K562 (cell line): ENCODE results near the gene ZDHHC19. TPM values are rescaled to one million over a fixed set of nuclear protein-coding genes. Genes with fewer than 3 reads are reported as not detected.
A peak's percentile ranks its signal among the peaks of the same experiment; 100 is the strongest.

Experiments used
- ATAC-seq: fragments of 200-7000 bp; cut with Tn5 transposase; 3 replicates; pipeline ENCODE4 v1.9.1; 2020; ENCODE audit warnings: moderate library complexity
- BruUV-seq: library from RNA; stranded (reverse); fragments of 400-500 nt; replicated peaks from 2 replicates; lab custom pipeline; 2021; lab: Mats Ljungman, UMichigan
- CTCF ChIA-PET: fragments of 300-600 bp; formaldehyde crosslinking; extraction: SDS; loops from one replicate; lab custom pipeline; 2021; ENCODE audit warnings: low intra/inter-chr PET ratio; lab: Yijun Ruan, JAX
- POLR2A ChIA-PET: fragments of 300-600, 350-650 bp; sonication (Branson Sonifier 250); formaldehyde crosslinking; extraction: SDS; loops from one replicate; lab custom pipeline; 2021; ENCODE audit warnings: antibody characterized with exemption, inconsistent platforms; lab: Yijun Ruan, JAX
- DNase-seq, 4 experiments: peaks; one replicate each; pipeline versions ENCODE4 v3.0.0 to v3.0.0-alpha.2; 2011 to 2018; ENCODE audit warnings: low spot score in 3 of 4, mixed read lengths in 3 of 4; ENCODE audit errors: extremely low read depth in 1 of 4
- FAIRE-seq: peaks from 2 replicates; lab custom pipeline; 2011; peaks lifted over from hg19 to GRCh38; lab: Jason Lieb, UNC
- H2AFZ ChIP-seq: 2 replicates; pipeline ENCODE4 v1.6.0; 2011; ENCODE audit warnings: low read depth, low read length, control low read depth, inconsistent platforms
- H3K27ac ChIP-seq: fragments of 200-600 bp; 3 replicates; pipeline ENCODE4 v1.8.0; 2011; ENCODE audit warnings: low read depth, mild to moderate bottlenecking, control low read depth, inconsistent platforms, low read length, moderate library complexity, mixed read lengths; ENCODE audit errors: extremely low read depth
- H3K27me3 ChIP-seq, 2 experiments: fragments of 300-600 bp in 1 of 2; 2 replicates in 1 of 2; 3 replicates in 1 of 2; pipeline versions ENCODE4 v1.6.0 to v1.8.0; 2011; ENCODE audit warnings: inconsistent platforms in 2 of 2, low read length in 2 of 2, mild to moderate bottlenecking in 1 of 2, mixed read lengths in 1 of 2, moderate library complexity in 1 of 2; ENCODE audit not compliant: control insufficient read depth in 2 of 2, insufficient read depth in 2 of 2
- H3K36me3 ChIP-seq: fragments of 300-600 bp; 3 replicates; pipeline ENCODE4 v1.8.0; 2011; ENCODE audit warnings: mild to moderate bottlenecking, low read length, inconsistent platforms; ENCODE audit not compliant: control insufficient read depth, insufficient read depth
- H3K4me1 ChIP-seq, 2 experiments: fragments of 200-600 bp in 1 of 2; replicated peaks in 1 of 2; 2 replicates in 1 of 2; 3 replicates in 1 of 2; pipeline versions ENCODE4 v1.5.1 to v1.8.0; 2011; ENCODE audit warnings: inconsistent platforms in 2 of 2, low read length in 2 of 2, mild to moderate bottlenecking in 1 of 2, mixed read lengths in 1 of 2, moderate library complexity in 1 of 2; ENCODE audit not compliant: control insufficient read depth in 2 of 2, insufficient read depth in 2 of 2
- H3K4me2 ChIP-seq: 2 replicates; pipeline ENCODE4 v1.6.1; 2011; ENCODE audit warnings: low read length, control low read depth, inconsistent platforms, mixed read lengths; ENCODE audit not compliant: insufficient read depth
- H3K4me3 ChIP-seq: fragments of 200-600 bp; sonication (generic), shearing (Covaris generic); 2 replicates; pipeline ENCODE4 v1.5.1; 2016; ENCODE audit warnings: control low read depth, inconsistent platforms
- H3K79me2 ChIP-seq: fragments of 200-600 bp; 3 replicates; pipeline ENCODE4 v1.8.0; 2011; ENCODE audit warnings: low read length, inconsistent platforms; ENCODE audit not compliant: control insufficient read depth, insufficient read depth
- H3K9ac ChIP-seq, 2 experiments: 2 replicates each; pipeline versions ENCODE4 v1.6.0 to v1.6.1; 2011; ENCODE audit warnings: low read depth in 2 of 2, low read length in 2 of 2, control low read depth in 1 of 2, inconsistent platforms in 1 of 2, mild to moderate bottlenecking in 1 of 2, mixed read lengths in 1 of 2; ENCODE audit not compliant: insufficient read depth in 1 of 2
- H3K9me1 ChIP-seq: one replicate; pipeline ENCODE4 v1.6.0; 2011; ENCODE audit warnings: inconsistent platforms, mild to moderate bottlenecking, low read length, moderate library complexity; ENCODE audit not compliant: control insufficient read depth, insufficient read depth
- H3K9me3 ChIP-seq: replicated peaks from 2 replicates; pipeline ENCODE4 v1.5.1; 2011; ENCODE audit warnings: low read depth, low read length, inconsistent platforms; ENCODE audit not compliant: control insufficient read depth, insufficient read depth
- H4K20me1 ChIP-seq: replicated peaks from 2 replicates; pipeline ENCODE4 v1.6.1; 2011; ENCODE audit warnings: low read length, inconsistent platforms, mixed read lengths; ENCODE audit not compliant: control insufficient read depth, insufficient read depth
- ARNT ChIP-seq, 2 experiments: fragments of 450-650 bp; IDR thresholded peaks; 2 replicates each; pipeline ENCODE4 v1.6.1; 2016; ENCODE audit warnings: mild to moderate bottlenecking in 1 of 2
- CBX2 ChIP-seq: fragments of 200-600 bp; sonication (generic); IDR thresholded peaks from one replicate; pipeline ENCODE4 v1.6.1; 2012; ENCODE audit warnings: mild to moderate bottlenecking, low read length, inconsistent platforms; ENCODE audit not compliant: insufficient read depth, poor library complexity, severe bottlenecking
- CC2D1A ChIP-seq: fragments of 450-650 bp; IDR thresholded peaks from 2 replicates; pipeline ENCODE4 v1.6.1; 2017; ENCODE audit warnings: mild to moderate bottlenecking
- CXXC5 ChIP-seq: fragments of 250-450 bp; sonication (Bioruptor Pico); IDR thresholded peaks from 2 replicates; pipeline ENCODE4 v1.8.0; 2022; ENCODE audit warnings: inconsistent platforms, mild to moderate bottlenecking, moderate library complexity
- DACH1 ChIP-seq: fragments of 450-650 bp; IDR thresholded peaks from 2 replicates; pipeline ENCODE4 v1.6.1; 2018; ENCODE audit not compliant: partially characterized antibody
- GTF2B ChIP-seq: IDR thresholded peaks from 2 replicates; pipeline ENCODE4 v1.6.1; 2011; ENCODE audit not compliant: insufficient read length; ENCODE audit errors: extremely low read depth
- HNRNPH1 ChIP-seq: fragments of 200-400 bp; formaldehyde crosslinking; optimal IDR thresholded peaks from 2 replicates; pipeline ENCODE3; 2017; ENCODE audit warnings: low read depth, mild to moderate bottlenecking, low read length, moderate library complexity
- IRF1 ChIP-seq: sonication (generic); formaldehyde crosslinking; IDR thresholded peaks from 2 replicates; pipeline ENCODE4 v1.8.0; 2022; ENCODE audit warnings: missing genetic modification reagents, mild to moderate bottlenecking, borderline replicate concordance
- MXI1 ChIP-seq: IDR thresholded peaks from 2 replicates; pipeline ENCODE4 v1.6.1; 2011; ENCODE audit warnings: low read depth, mild to moderate bottlenecking, improper control_type of control experiment, low read length
- SMAD4 ChIP-seq: fragments of 250-450 bp; sonication (Bioruptor Pico); conservative IDR thresholded peaks from 2 replicates; pipeline ENCODE4 v1.8.0; 2021; ENCODE audit warnings: inconsistent platforms, mild to moderate bottlenecking, moderate library complexity
- XRCC5 ChIP-seq: fragments of 200-400 bp; formaldehyde crosslinking; IDR thresholded peaks from 2 replicates; pipeline ENCODE4 v1.6.1; 2017; ENCODE audit warnings: low read depth, mild to moderate bottlenecking, low read length
- ZBTB7A ChIP-seq: IDR thresholded peaks from 2 replicates; pipeline ENCODE4 v1.6.1; 2011; ENCODE audit warnings: low read depth, mild to moderate bottlenecking, low read length, moderate library complexity, borderline replicate concordance; ENCODE audit not compliant: control insufficient read depth
- ZNF184 ChIP-seq: sonication (generic); formaldehyde crosslinking; IDR thresholded peaks from 2 replicates; pipeline ENCODE4 v1.5.0; 2020; ENCODE audit warnings: missing genetic modification reagents
- ZNF23 ChIP-seq: fragments of 250-450 bp; sonication (Bioruptor Pico); IDR thresholded peaks from 2 replicates; pipeline ENCODE4 v1.4.0; 2020; ENCODE audit warnings: mild to moderate bottlenecking
- ZNF785 ChIP-seq: fragments of 250-450 bp; sonication (Bioruptor Pico); IDR thresholded peaks from 2 replicates; pipeline ENCODE4 v1.4.0; 2020; ENCODE audit warnings: mild to moderate bottlenecking
- WGBS: fragments of 100-300 bp; shearing (Covaris generic); methylation state at CpG from one replicate; pipeline ENCODE4 v1.1.6; 2016; ENCODE audit warnings: low coverage, mixed read lengths; ENCODE audit not compliant: insufficient coverage; ENCODE audit errors: missing lambda C conversion rate; 5-methylcytosine and 5-hydroxymethylcytosine counted together
- in situ Hi-C: fragments of 300-500 bp; cut with MboI; formaldehyde crosslinking; loops from 4 replicates; pipeline ENCODE4 v1.15.0; 2018; ENCODE audit warnings: inconsistent platforms, mixed read lengths
- intact Hi-C: fragments of 100-400 bp; cut with micrococcal nuclease; formaldehyde crosslinking; loops from 2 replicates; pipeline ENCODE4 v1.14.2; 2022
- polyA plus RNA-seq, 8 experiments: library from polyadenylated mRNA; depleted of rRNA in 4 of 8; stranded (reverse) in 5 of 8; unstranded in 3 of 8; fragments of >200 nt; fragmentation: Nextera tagmentation in 2 of 8; fragmentation: Illumina TruSeq in 1 of 8; extraction: Ambion mirVana in 2 of 8; extraction: Trizol in 1 of 8; gene quantifications; 2 replicates each; pipeline versions ENCODE4 v1.2.1 to v1.2.3, GENCODE V29; 2011 to 2014; ENCODE audit warnings: inconsistent platforms in 1 of 8, missing spikeins in 1 of 8
- total RNA-seq, 7 experiments: library from RNA; depleted of rRNA in 6 of 7; stranded (reverse); fragments of >200 nt in 6 of 7; fragmentation: Illumina TruSeq in 2 of 7; extraction: Trizol in 2 of 7; gene quantifications; 2 replicates each; pipeline versions ENCODE4 v1.2.1 to v1.2.3, GENCODE V29; 2011 to 2021; ENCODE audit warnings: low replicate concordance in 1 of 7

ZDHHC19 gene
- total and polyA plus RNA-seq, 9 of the 15 experiments (the other 6 are each of a cell fraction or from before 2014, with no cell fraction given), result 0.40 to 5.5 (median 1.1) TPM

DNA sequence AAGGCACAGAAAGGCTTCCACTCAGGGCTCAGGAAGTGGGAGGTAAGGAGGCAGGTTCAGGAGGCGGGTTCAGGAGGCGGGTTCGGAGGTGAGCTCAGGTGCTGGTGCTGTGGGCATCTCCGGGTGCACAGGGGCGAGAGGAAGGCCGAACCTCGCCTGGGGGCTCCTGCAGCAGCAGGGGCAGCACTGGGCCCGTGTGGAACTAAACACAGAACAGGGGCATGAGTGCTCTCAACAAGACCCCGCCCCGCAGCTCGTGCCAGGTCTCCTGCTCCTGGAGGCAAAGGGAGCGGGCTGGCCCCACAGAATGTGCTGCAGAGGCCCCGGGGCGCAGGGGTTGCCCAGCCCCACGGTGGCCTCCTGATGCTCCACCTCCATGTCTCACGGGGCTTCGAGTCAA, 13.7 kb downstream of the ZDHHC19 start:
- Histone ChIP-seq H3K4me3 (no peak overlapping the region), H3K9ac (peak overlapping the region in 1 of 2 experiments; percentile 20; a peak in 1 of 4 replicates), H3K4me2 (no peak overlapping the region), H4K20me1 (no peaks in the 10 kb centered on the region), H3K79me2 (peaks cover 24% of the 10 kb centered on the region), H2AFZ (no peak overlapping the region), H3K4me1 (peaks cover 36 to 65% of the 10 kb centered on the region in 2 experiments), H3K27me3 (no peaks in the 10 kb centered on the region), H3K9me1 (no peaks in the 10 kb centered on the region), H3K9me3 (no peaks in the 10 kb centered on the region), H3K36me3 (no peaks in the 10 kb centered on the region), H3K27ac (no peak overlapping the region)
- CTCF ChIA-PET, result interaction anchor here (1.7 to 4.0 kb wide), 3 partner anchors 124 to 175 kb away, joined by 16 to 49 read pairs (median 19); no protein-coding TSS in a partner anchor
- WGBS, result 79% methylated on average over 15 of the region's 17 CpGs
- FAIRE-seq (no peak), DNase-seq (no peak), ATAC-seq (no peak)
- no TSS peak for BruUV-seq
- POLR2A ChIA-PET, result interaction anchor here (0.6 to 2.5 kb wide), 2 partner anchors 65 to 124 kb away, joined by 3 to 8 read pairs; no protein-coding TSS in a partner anchor
- in situ Hi-C loops, result no loop called here
- intact Hi-C loops, result loop anchor here (2.0 to 10.0 kb wide), 3 partner anchors 55 to 483 kb away; no protein-coding TSS in a partner anchor
- TF ChIP-seq IRF1 (no peak), ZNF23 (CRISPR knock-in tag) (no peak), XRCC5 (no peak), CXXC5 (CRISPR knock-in tag) (no peak), MXI1 (no peak), ZBTB7A (no peak), GTF2B (no peak), DACH1 (no peak), SMAD4 (CRISPR knock-in tag) (no peak), CC2D1A (no peak), CBX2 (no peak), HNRNPH1 (no peak), ZNF184 (CRISPR knock-in tag) (no peak), ARNT (IDR thresholded peaks at IDR 0.05) (no peak), ZNF785 (CRISPR knock-in tag) (no peak)
